ENCODE measurements around the gene KIRREL1.

DNA sequence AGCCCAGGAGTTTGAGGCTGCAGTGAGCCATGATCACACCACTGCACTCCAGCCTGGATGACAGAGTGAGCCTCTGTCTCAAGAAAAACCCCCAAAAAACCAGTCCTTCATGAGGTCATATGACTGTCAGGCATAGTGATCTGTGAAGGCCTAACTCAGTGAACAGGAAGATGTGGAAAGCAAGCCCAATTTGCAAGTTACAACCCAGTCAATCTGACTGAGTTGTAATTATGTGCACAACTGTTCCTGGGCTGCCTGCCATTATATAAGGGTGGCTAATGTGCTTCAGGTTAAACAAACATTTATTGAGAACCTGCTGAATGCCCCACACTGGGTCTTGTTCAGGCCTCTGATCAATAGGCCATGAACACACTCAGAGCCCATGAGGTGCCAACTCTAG lies 38.2 kb upstream of the KIRREL1 start:
- no peak for TF ChIP-seq CTCF (conservative IDR thresholded peaks at IDR 0.05; ENCODE audit: low read depth, low read length)
- TF ChIP-seq EZH2 (IDR thresholded peaks at IDR 0.05; ENCODE audit: borderline replicate concordance, low read depth, low read length, poor library complexity, severe bottlenecking), result no peak
